Activated naive CD4-positive, alpha-beta T cell treated with Interleukin-2 at 50 U/mL for 16 hours (primary cell): ENCODE measurements around the gene C18orf54.

Experiments used
- DNase-seq: peaks from one replicate; pipeline ENCODE4 v3.0.0-alpha.2; 2020

Gene C18orf54

DNA sequence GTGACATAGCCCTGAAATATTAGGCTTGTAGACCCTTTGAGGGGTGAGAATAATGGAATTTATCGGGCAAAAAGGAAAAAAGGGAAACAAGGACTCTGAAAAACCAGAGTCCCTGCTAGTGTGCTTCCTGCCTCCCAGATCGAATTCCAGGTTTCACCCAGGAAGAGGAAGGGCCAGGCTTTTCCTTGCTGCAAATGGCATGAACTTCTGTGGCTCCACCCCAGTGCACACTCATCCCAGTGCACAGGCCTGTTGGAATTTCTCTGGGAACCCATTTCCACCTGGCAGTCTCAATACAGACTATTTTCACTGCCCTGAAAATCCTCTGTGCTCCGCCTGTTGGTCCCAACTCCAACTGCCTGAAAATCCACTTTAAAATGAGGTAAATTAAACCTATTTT is 29.9 kb downstream of the C18orf54 start:
- no peak for DNase-seq

GRCh38 chr18:54388203-54389142 is 30.8 kb downstream of the C18orf54 start:
- DNase-seq, result no peak

DNA sequence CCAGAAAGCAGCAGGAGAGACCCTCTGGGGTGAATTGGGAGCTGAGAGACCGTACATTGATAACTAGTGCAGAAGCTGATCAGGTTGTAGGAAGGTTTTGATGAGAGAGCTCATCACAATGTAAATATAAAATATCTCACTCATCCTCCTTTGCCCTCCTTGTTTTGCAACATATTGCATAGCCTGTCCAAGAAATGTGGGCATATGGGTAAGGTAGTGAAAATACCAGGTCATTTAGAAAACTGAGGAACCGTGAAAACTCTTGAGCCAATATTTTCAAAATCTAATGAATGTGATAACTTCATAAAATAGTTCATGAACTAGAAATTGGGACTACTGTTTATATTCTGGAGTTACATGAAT is 31.4 kb downstream of the C18orf54 start:
- no peak for DNase-seq

DNA sequence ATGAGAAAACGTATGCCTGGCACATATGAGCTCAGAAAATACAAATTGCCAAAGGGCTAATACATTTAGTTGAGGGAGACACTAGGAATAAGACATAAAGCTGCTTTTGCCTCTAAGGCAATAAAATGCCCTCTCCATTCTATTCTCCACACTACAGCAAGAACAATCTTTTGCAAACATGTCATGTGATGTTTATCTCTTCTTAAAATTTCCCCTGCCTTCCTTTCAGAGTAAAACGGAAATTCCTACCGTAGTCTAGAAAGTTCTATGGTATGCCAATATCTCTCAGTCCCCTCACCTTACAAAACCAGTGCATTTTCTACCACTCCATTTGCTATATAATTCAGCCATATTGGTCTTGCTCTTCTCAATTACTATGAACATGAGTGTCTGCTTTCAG is 33.1 kb downstream of the C18orf54 start:
- DNase-seq, result no peak

DNA sequence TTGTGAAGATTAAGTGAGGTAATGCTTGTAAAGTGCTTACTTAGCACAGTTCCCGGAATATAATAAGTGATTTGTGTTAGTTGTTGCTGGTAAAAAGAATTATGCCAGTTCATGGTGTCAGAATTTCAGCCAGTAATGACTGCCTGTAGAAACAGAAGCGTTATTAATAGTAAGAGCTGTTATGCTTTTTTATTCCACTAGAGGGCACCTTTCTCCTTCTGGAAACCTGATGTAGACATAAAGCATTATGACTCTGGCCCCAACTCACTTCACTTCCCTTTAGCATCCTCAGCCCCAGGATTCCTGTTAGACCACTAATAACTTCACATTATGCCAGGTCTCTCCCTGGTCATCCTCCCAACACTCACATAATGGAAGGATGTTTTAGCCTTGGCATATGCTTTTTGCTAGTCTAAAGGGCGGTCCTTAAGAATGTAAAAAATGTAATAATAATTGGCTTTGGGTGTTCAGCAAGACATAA is 34.9 kb downstream of the C18orf54 start:
- no peak for DNase-seq

DNA sequence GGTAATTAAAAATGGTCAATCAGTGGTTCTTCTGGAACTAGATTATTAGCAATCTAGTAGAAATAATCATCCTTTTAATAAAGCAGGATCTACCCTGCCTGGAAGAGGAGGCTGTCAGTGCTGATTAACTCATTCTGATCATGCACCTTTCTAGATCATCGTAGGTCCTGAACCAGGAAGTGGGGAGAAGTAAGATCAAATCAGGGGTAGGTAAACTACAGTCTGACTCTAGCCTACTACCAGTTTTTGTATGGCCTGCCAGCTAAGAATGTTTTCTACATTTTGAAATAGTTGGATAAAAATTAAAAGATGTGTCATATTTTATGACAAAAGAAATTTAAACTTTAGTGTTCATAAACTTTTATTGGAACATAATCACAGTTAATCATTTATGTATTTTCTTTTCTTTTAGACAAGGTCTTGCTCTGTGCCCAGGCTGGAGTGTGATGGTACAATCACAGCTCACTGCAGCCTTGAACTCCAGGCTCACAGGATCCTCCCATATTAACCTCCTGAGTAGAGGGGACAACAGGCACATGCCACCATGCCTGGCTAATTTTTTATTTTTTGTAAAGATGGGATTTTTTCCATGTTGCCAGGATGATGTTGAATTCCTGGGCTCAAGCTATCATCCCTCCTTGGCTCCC is 36.1 kb downstream of the C18orf54 start:
- DNase-seq, result no peak

GRCh38 chr18:54396760-54397159 is 39.1 kb downstream of the C18orf54 start:
- DNase-seq, result no peak

DNA sequence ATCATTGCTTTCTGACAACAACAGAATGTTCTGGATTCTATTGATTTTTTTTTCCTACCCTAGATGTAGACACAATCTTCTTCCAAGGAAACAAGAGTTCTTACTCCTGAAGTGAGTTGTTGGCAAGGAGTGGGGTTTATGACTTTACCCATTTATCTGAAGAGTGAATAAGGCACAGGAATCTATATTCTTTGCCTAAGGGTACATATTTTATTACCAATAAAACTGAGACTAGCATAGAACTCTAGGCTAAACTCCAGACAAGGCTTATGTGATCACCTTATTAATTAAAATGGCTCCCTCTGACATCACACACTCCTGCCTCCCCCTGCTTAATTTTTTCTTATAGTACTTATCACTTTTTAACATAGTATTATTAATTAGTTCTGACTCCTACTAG is 47.6 kb downstream of the C18orf54 start:
- no peak for DNase-seq

GRCh38 chr18:54411781-54412180 is 54.1 kb downstream of the C18orf54 start:
- DNase-seq, result no peak

DNA sequence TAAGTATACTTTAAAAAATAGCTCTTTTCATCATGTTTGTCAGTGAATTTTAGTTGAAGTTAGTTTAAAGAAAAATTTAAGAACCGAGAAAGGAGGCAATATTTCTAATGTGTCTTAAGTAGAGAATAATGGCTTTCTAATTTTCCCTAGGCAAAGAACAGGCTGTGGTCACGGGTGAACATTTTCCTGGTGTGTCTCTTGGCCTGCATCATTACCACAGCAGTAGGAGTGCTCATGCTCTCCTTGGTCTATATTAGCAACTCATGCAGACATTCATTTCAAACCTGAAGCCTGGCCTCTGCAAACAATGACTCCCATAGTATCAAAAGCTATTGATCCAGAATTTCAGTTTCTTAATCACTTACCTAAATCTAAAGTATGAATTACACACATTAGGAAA is 57.4 kb downstream of the C18orf54 start:
- DNase-seq, result no peak

DNA sequence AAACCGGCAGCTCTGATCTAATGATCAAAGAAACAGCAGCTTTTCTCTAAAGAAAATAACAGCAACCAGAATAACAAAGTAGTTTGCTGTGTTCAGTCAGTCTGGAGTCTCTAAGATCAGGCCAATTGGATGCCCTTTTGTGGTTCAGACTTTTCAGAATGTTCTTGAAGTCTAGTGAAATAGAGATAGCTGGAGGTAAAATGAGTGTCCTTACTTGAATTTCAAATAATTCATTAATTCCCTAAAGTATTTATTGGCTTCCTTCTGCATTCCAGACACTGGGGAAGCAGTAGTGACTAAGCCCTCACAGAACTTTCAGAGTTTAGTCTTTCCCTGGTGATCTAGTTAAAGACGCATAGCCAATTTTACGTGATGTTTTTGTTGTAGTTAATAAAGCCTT is 58.7 kb downstream of the C18orf54 start:
- no peak for DNase-seq

DNA sequence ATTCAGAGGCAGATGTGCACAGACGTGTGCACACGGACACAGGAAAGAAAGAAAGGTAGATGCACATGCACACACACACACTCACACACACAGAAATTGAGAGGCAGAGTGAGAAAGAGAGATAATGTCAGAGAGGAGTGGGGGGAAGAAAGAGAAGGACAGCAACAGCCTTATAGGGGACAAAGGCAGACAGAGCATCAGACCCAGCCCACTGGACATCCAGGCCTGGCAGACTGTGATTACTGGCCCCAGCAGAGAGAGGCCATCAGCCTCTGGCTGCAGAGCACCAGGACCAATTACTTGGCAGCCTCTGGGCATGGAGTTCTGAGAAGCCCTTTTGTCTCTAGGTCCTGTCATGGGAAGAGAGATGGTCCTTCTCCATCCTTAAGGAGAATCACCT is 66.1 kb downstream of the C18orf54 start:
- no peak for DNase-seq

- no peak for DNase-seq
Measured at GRCh38 chr18:54426085-54426665, 68.5 kb downstream of the C18orf54 start.
